Stimulated activated CD8-positive, alpha-beta memory T cell treated with anti-CD3 and anti-CD28 coated beads, Interleukin-15, amount 100 ng/mL, for 48 hours (primary cell): ENCODE data around the gene TOMM6.
"Not testable (repeated sequence)": the region's sequence is repeated elsewhere in the genome, so short reads cannot be mapped to it uniquely, and the experiment has no call there.

ENCODE experiments used
- DNase-seq, 2 donors: peaks; one replicate each; pipeline ENCODE4 v3.0.0-alpha.2; 2020; ENCODE audit warnings: low read depth in 2 of 2

The TOMM6 gene

GRCh38 chr6:41763470-41763869, 24.0 kb upstream of the TOMM6 start:
- no peak for DNase-seq

GRCh38 chr6:41766043-41766664, 21.3 kb upstream of the TOMM6 start:
- not testable (repeated sequence) for DNase-seq

GRCh38 chr6:41767112-41767833, 20.2 kb upstream of the TOMM6 start:
- no peak for DNase-seq

- no peak for DNase-seq
Observed at GRCh38 chr6:41768545-41769308, 18.8 kb upstream of the TOMM6 start.

GRCh38 chr6:41769376-41769775, 18.1 kb upstream of the TOMM6 start:
- DNase-seq, result no peak

GRCh38 chr6:41770381-41771057, 17.0 kb upstream of the TOMM6 start:
- no peak for DNase-seq

- DNase-seq, result no peak
Observed at GRCh38 chr6:41771058-41771983, 16.2 kb upstream of the TOMM6 start.

GRCh38 chr6:41774841-41775240, 12.7 kb upstream of the TOMM6 start:
- DNase-seq, result no peak

- no peak for DNase-seq
Observed at GRCh38 chr6:41775293-41775882, 12.1 kb upstream of the TOMM6 start.

- DNase-seq, result no peak
Observed at GRCh38 chr6:41777551-41778285, 9.8 kb upstream of the TOMM6 start.

GRCh38 chr6:41778895-41779294, 8.6 kb upstream of the TOMM6 start:
- DNase-seq, result no peak

GRCh38 chr6:41779336-41779735, 8.2 kb upstream of the TOMM6 start:
- DNase-seq, result no peak

GRCh38 chr6:41779788-41780550, 7.5 kb upstream of the TOMM6 start, which contains the start of gene FRS3:
Gene FRS3, minus strand, starts transcription at chr6:41779900. Its CDS starts 2,913 bp downstream, at chr6:41776987.
- peak; percentile 98 for DNase-seq

- no peak for DNase-seq
Observed at GRCh38 chr6:41780551-41781365, 6.7 kb upstream of the TOMM6 start, which contains the start of gene PRICKLE4. Gene PRICKLE4, plus strand, starts transcription at chr6:41780782. Its CDS starts 2,692 bp downstream, at chr6:41783474.

GRCh38 chr6:41781366-41781730, 6.1 kb upstream of the TOMM6 start:
- no peak for DNase-seq

- DNase-seq, result no peak
Observed at GRCh38 chr6:41783106-41783780, 4.3 kb upstream of the TOMM6 start.

- no peak for DNase-seq
Observed at GRCh38 chr6:41784581-41785171, 2.8 kb upstream of the TOMM6 start.
